ENCODE measurements around the gene CLIP1. TPM values are rescaled to one million over a fixed set of nuclear protein-coding genes. Genes with fewer than 3 reads are reported as not detected.
"Not testable (repeated sequence)": the region's sequence is repeated elsewhere in the genome, so short reads cannot be mapped to it uniquely, and the experiment has no call there.

Gene CLIP1
- total RNA-seq, 2 experiments from 2014 or later: 69.2 to 71.8 TPM

- H3K4me3 Mint-ChIP-seq: no peak overlapping the region
- H3K27ac Mint-ChIP-seq: no peak overlapping the region
- H3K9me3 Mint-ChIP-seq: no peaks in the 10 kb centered on the region
- DNase-seq: no peak
- H3K4me1 Mint-ChIP-seq (ENCODE audit: low read depth): peaks cover 22% of the 10 kb centered on the region
- ChIA-PET POLR2A (interaction anchor here (0.5 kb wide), 1 partner anchor 18 kb away, joined by 3 read pairs; no protein-coding TSS in a partner anchor), CTCF (interaction anchor here (1.0 to 7.7 kb wide), 3 partner anchors 27 to 78 kb away, joined by 3 to 208 read pairs (median 3); partner anchors contain the start of gene CLIP1)
- H3K36me3 Mint-ChIP-seq: peaks cover 3% of the 10 kb centered on the region
- intact Hi-C loops (cut with micrococcal nuclease): no loop called here
- H3K27me3 Mint-ChIP-seq: no peaks in the 10 kb centered on the region
These were observed 27.8 kb downstream of the CLIP1 start for GRCh38 chr12:122394626-122395194.

GRCh38 chr12:122393817-122394216 lies 28.7 kb downstream of the CLIP1 start:
- POLR2A ChIA-PET: interaction anchor here (1.2 kb wide), 1 partner anchor 28 kb away, joined by 3 read pairs; the partner anchor contains the start of gene CLIP1
- H3K4me1 Mint-ChIP-seq (ENCODE audit: low read depth): peaks cover 15% of the 10 kb centered on the region
- H3K36me3 Mint-ChIP-seq: peaks cover 2% of the 10 kb centered on the region
- H3K4me3 Mint-ChIP-seq: no peak overlapping the region
- CTCF ChIA-PET: interaction anchor here (1.2 to 1.4 kb wide), 2 partner anchors 38 to 78 kb away, joined by 4 to 6 read pairs; no protein-coding TSS in a partner anchor
- intact Hi-C loops (cut with micrococcal nuclease): no loop called here
- no peaks in the 10 kb centered on the region for H3K9me3 Mint-ChIP-seq
- DNase-seq: no peak
- H3K27ac Mint-ChIP-seq: peak overlapping the region; percentile 33
- H3K27me3 Mint-ChIP-seq: no peaks in the 10 kb centered on the region

GRCh38 chr12:122392411-122392810 lies 30.1 kb downstream of the CLIP1 start:
- intact Hi-C loops (cut with micrococcal nuclease): no loop called here
- ChIA-PET POLR2A (no interaction called here), CTCF (no interaction called here)
- Mint-ChIP-seq H3K27ac (no peak overlapping the region), H3K9me3 (no peaks in the 10 kb centered on the region), H3K36me3 (peaks cover 2% of the 10 kb centered on the region), H3K4me1 (ENCODE audit: low read depth) (peaks cover 15% of the 10 kb centered on the region), H3K4me3 (no peak overlapping the region), H3K27me3 (no peaks in the 10 kb centered on the region)
- DNase-seq: no peak

DNA sequence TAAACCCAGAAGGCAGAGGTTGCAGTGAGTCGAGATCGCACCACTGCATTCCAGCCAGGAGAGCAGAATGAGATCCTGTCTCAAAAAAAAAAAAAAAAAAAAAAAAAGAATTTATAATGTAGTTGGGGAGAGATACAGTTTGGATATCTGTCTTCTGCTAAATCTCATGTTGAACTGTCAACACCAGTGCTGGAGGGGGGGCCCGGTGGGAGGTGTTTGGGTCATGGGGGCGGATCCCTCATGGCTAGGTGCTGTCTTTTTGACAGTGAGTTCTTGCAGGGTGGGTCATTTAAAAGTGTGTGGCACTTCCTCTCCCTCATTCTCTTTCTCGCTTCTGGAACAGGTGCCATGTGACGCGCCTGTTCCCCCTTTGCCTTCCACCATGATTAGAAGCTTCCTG lies 32.8 kb downstream of the CLIP1 start:
- CTCF ChIA-PET: interaction anchor here (1.7 kb wide), 1 partner anchor 82 kb away, joined by 7 read pairs; no protein-coding TSS in a partner anchor
- no peaks in the 10 kb centered on the region for H3K36me3 Mint-ChIP-seq
- peaks cover 5% of the 10 kb centered on the region for H3K4me1 Mint-ChIP-seq (ENCODE audit: low read depth)
- H3K9me3 Mint-ChIP-seq: no peaks in the 10 kb centered on the region
- DNase-seq: no peak
- no peaks in the 10 kb centered on the region for H3K27me3 Mint-ChIP-seq
- H3K27ac Mint-ChIP-seq: no peak overlapping the region
- intact Hi-C loops (cut with micrococcal nuclease): no loop called here
- POLR2A ChIA-PET: no interaction called here
- no peak overlapping the region for H3K4me3 Mint-ChIP-seq

- CTCF ChIA-PET: interaction anchor here (0.6 to 1.7 kb wide), 3 partner anchors 29 to 83 kb away, joined by 3 to 7 read pairs (median 6); no protein-coding TSS in a partner anchor
- H3K9me3 Mint-ChIP-seq: no peaks in the 10 kb centered on the region
- no peak overlapping the region for H3K4me3 Mint-ChIP-seq
- H3K27ac Mint-ChIP-seq: no peak overlapping the region
- peaks cover 2% of the 10 kb centered on the region for H3K4me1 Mint-ChIP-seq (ENCODE audit: low read depth)
- no peak for DNase-seq
- no peaks in the 10 kb centered on the region for H3K27me3 Mint-ChIP-seq
- POLR2A ChIA-PET: interaction anchor here (1.0 kb wide), 1 partner anchor 54 kb away, joined by 7 read pairs; no protein-coding TSS in a partner anchor
- H3K36me3 Mint-ChIP-seq: no peaks in the 10 kb centered on the region
- intact Hi-C loops (cut with micrococcal nuclease): no loop called here
These were observed 34.6 kb downstream of the CLIP1 start for GRCh38 chr12:122387887-122388286.

GRCh38 chr12:122385171-122386016 lies 37.1 kb downstream of the CLIP1 start:
- Mint-ChIP-seq H3K27me3 (no peaks in the 10 kb centered on the region), H3K4me1 (ENCODE audit: low read depth) (peaks cover 4% of the 10 kb centered on the region), H3K27ac (no peak overlapping the region), H3K9me3 (no peaks in the 10 kb centered on the region), H3K4me3 (no peak overlapping the region), H3K36me3 (peaks cover 3% of the 10 kb centered on the region)
- no peak for DNase-seq
- CTCF ChIA-PET: interaction anchor here (0.6 to 1.3 kb wide), 2 partner anchors 50 to 86 kb away, joined by 4 read pairs; no protein-coding TSS in a partner anchor
- intact Hi-C loops (cut with micrococcal nuclease): no loop called here
- POLR2A ChIA-PET: no interaction called here

GRCh38 chr12:122382919-122383350 lies 39.5 kb downstream of the CLIP1 start:
- intact Hi-C loops (cut with micrococcal nuclease): no loop called here
- POLR2A ChIA-PET: no interaction called here
- Mint-ChIP-seq H3K27me3 (no peaks in the 10 kb centered on the region), H3K4me1 (ENCODE audit: low read depth) (peaks cover 4% of the 10 kb centered on the region), H3K36me3 (peaks cover 7% of the 10 kb centered on the region), H3K27ac (no peak overlapping the region), H3K9me3 (no peaks in the 10 kb centered on the region), H3K4me3 (no peak overlapping the region)
- CTCF ChIA-PET: no interaction called here
- DNase-seq: no peak

DNA sequence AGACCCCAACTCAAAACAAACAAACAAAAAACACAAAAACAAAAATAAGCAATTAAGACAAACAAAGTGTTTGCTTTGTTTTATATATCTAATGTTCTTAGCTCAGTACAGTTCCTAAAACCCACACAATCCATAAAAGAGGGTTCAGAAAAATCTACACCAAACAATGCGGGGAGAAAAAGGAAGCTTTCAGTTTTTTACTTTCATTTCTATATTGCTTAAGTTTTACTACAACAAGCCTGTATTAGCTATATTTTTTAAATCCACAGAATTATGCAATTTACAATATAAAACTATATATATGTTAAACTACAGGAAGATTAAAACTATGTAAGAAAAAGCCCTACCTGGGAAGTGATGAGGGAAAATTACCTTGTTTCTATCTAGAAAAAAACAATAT lies 41.4 kb downstream of the CLIP1 start:
- no peak overlapping the region for H3K4me3 Mint-ChIP-seq
- peaks cover 15% of the 10 kb centered on the region for H3K36me3 Mint-ChIP-seq
- POLR2A ChIA-PET: no interaction called here
- intact Hi-C loops (cut with micrococcal nuclease): no loop called here
- no peak overlapping the region for H3K27ac Mint-ChIP-seq
- H3K9me3 Mint-ChIP-seq: no peaks in the 10 kb centered on the region
- H3K27me3 Mint-ChIP-seq: no peaks in the 10 kb centered on the region
- CTCF ChIA-PET: interaction anchor here (0.5 to 2.5 kb wide), 3 partner anchors 25 to 91 kb away, joined by 3 to 11 read pairs (median 3); no protein-coding TSS in a partner anchor
- peaks cover 4% of the 10 kb centered on the region for H3K4me1 Mint-ChIP-seq (ENCODE audit: low read depth)
- DNase-seq: no peak

GRCh38 chr12:122376751-122377150 lies 45.7 kb downstream of the CLIP1 start:
- peaks cover 22% of the 10 kb centered on the region for H3K36me3 Mint-ChIP-seq
- H3K27ac Mint-ChIP-seq; H3K4me1 Mint-ChIP-seq (ENCODE audit: low read depth); intact Hi-C loops (cut with micrococcal nuclease); H3K4me3 Mint-ChIP-seq; H3K9me3 Mint-ChIP-seq; H3K27me3 Mint-ChIP-seq; DNase-seq; POLR2A ChIA-PET: not testable (repeated sequence)
- CTCF ChIA-PET: interaction anchor here (1.1 to 1.8 kb wide), 2 partner anchors 21 to 23 kb away, joined by 4 to 10 read pairs; no protein-coding TSS in a partner anchor

DNA sequence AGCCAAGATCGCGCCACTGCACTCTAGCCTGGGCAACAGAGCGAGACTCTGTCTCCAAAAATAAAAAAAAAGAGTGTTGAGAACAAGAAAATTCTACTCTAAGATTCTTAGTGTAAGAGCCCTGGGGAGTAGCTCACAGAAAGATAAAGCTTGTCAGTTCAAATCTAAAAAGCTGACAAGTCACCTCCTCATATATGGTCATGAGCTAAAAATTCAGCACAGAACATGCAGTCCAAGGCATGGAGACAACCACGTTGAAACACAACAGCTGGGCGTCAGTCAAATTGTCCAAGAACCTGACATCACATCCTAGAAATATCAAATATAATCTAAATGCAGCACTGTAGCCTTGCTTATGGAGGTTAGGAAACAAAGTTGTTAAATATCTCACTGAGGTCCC lies 47.8 kb downstream of the CLIP1 start:
- POLR2A ChIA-PET: interaction anchor here (0.7 kb wide), 1 partner anchor 309 kb away, joined by 3 read pairs; no protein-coding TSS in a partner anchor
- DNase-seq: no peak
- Mint-ChIP-seq H3K4me1 (ENCODE audit: low read depth) (peaks cover 7% of the 10 kb centered on the region), H3K27ac (no peak overlapping the region), H3K9me3 (no peaks in the 10 kb centered on the region), H3K36me3 (peaks cover 24% of the 10 kb centered on the region), H3K4me3 (no peak overlapping the region), H3K27me3 (no peaks in the 10 kb centered on the region)
- CTCF ChIA-PET: interaction anchor here (0.7 kb wide), 1 partner anchor 182 kb away, joined by 3 read pairs; no protein-coding TSS in a partner anchor
- intact Hi-C loops (cut with micrococcal nuclease): no loop called here

DNA sequence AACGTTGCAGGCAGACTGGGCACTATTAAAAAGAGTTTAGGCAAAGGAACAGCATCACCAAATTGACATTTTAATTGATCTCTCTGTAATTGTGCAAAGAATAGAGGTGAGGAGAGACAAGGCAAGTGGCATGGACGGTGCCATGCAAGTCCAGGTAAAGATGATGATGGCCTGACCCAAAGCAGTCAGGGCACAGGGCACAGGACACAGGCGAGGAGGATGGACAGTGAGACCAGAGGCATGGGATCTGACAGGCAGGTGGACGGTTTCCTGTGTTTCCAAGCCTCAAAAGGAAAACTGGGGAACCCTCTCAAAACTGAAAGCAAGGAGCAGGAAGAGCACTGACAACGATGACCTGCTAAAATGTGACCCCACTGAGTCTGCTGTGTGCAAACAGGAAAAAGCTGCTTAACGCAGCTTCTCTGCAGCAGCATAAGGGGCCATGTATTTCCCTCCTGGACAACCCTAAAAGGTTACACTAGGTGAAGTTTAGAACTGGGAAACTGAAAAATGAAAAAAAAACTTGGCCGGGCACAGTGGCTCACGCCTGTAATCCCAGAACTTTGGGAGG lies 50.9 kb downstream of the CLIP1 start:
- intact Hi-C loops (cut with micrococcal nuclease): no loop called here
- H3K4me3 Mint-ChIP-seq: no peak overlapping the region
- CTCF ChIA-PET: interaction anchor here (1.6 kb wide), 1 partner anchor 16 kb away, joined by 7 read pairs; no protein-coding TSS in a partner anchor

More for the DNA sequence above, 50.9 kb downstream of the CLIP1 start:
- Mint-ChIP-seq H3K27ac (no peak overlapping the region), H3K36me3 (peaks cover 23% of the 10 kb centered on the region), H3K9me3 (no peaks in the 10 kb centered on the region), H3K27me3 (no peaks in the 10 kb centered on the region), H3K4me1 (ENCODE audit: low read depth) (peaks cover 20% of the 10 kb centered on the region)
- DNase-seq: no peak
- POLR2A ChIA-PET: no interaction called here
